GM18526 (cell line): ENCODE results near the gene FXYD7.

Experiments used
- POLR2A ChIP-seq: IDR thresholded peaks from 3 replicates; pipeline ENCODE4 v1.6.1; 2011; ENCODE audit not compliant: insufficient read length; ENCODE audit errors: extremely low read depth

Gene FXYD7

DNA sequence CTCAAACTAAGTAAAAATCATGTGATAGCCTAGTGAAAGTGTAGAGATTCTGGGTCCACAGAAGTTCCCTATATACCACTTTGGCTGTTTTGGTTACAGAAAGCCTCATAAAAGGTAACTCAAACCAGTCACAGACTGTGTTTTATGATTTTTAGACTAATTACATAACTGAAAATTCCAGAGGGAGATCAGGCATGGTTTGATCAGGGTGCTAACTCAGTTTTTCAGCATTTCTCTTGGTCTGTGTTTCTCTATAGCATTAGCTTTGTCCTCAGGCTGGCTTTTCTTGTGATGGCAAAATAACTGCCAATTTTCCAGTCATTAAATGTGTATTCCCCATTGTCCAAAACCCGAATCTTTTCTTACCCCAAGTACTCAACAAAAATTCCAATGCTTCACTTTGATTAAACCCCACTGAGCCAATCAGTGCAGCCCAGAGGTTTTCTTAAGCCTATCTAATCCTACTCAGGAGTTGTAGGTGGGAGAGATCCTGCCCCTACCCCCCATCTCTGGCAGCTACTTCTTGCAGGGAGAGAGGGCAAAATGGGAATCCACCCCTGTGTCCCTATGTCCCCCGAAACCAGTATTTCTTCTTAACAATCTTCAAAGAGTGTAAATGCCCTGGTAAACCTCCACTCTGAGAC, 36.0 kb upstream of the FXYD7 start:
- no peak for TF ChIP-seq POLR2A

- no peak for TF ChIP-seq POLR2A
These were observed 35.5 kb upstream of the FXYD7 start for GRCh38 chr19:35107545-35107944.

GRCh38 chr19:35108730-35109129, 34.3 kb upstream of the FXYD7 start:
- TF ChIP-seq POLR2A = no peak

DNA sequence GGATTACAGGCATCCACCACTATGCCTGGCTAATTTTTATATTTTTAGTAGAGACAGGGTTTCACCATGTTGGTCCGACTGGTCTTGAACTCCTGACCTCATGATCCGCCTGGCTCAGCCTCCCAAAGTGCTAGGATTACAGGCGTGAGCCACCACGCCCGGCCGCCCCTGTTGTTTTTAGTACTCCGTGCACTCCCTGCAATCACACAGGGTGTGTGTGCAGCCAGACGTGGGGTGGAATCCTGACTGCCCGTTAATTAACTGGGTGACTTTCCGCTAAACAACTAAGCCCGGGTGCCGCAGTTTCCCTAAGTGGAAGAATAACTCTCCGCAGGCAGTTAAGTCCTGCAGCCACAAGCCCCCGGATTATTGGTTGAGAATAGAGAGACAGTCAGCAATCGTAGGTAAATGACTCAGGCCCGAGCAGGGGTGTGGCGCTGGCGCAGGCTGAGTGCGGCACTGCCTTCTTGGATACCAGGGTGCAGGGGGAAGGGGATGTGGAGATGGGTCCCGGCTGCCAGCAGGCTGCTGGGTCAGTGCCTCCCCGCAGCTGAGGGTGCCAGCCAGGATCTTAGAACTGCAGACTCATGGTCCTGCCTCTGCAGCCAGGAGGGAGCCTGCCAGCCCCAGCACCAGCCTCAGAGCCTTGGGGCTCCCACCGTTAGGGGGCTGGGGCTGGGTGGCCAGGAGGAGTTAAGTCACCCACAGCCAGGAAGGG, 33.5 kb upstream of the FXYD7 start:
- no peak for TF ChIP-seq POLR2A

DNA sequence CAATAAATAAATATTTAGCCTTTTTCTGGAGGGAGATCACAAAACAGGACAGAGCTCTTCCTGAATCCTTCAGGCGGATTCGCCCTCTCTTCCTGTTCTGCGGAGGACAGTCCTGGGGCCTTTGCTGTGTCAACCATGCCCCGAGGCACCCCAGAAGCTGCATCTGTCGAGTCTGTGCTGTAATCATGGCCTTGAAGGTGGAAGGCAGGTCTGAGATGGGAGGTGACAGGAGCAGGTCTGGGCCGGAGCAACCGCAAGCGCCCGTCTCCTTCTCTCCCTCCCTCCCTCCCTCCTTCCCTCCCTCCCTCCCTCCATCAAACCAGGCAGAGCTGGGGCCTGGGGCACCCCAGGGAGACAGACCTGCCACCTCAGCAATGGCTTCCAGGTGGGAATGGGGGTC, 32.1 kb upstream of the FXYD7 start:
- TF ChIP-seq POLR2A = no peak

- TF ChIP-seq POLR2A = no peak
These were observed 29.9 kb upstream of the FXYD7 start for GRCh38 chr19:35112995-35113688.

DNA sequence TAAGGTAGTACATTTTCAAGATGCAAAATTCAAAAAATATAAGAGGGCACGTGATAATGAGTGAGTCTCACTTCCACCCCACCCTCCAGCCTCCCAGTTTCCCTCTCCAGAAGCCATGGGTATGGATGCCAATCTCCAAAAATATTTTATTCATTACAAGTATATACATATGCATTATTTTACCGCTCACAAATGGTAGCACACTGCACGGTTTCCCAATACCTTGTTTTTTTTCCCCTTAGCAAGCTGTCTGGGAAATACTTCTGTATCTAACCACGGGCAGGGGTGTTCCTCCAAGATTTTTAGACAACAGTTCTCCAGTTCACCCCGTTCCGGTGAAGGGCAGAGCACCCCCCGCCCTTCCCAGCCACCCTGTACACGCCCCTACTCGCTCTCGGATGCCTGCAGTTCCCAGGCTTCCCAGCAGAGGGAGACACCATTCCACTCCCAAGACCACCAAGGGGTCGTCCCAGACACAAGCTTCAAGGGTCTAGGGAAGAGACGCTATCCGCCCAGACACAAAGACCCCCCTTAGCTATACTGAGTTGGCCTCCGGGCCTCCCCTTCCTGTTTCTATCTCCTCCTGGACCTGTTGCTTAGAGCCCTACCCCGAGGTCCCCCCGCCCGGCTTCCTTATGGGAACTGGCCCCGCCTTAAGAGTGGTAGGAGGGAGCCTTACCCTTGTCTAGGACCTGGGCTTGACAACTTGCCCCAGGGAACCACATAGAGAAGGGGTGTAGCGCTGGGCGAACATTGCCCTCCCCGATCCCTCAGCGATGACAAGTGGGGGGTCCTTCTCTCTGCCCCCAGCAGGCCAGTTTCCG, 28.5 kb upstream of the FXYD7 start:
- TF ChIP-seq POLR2A = no peak

DNA sequence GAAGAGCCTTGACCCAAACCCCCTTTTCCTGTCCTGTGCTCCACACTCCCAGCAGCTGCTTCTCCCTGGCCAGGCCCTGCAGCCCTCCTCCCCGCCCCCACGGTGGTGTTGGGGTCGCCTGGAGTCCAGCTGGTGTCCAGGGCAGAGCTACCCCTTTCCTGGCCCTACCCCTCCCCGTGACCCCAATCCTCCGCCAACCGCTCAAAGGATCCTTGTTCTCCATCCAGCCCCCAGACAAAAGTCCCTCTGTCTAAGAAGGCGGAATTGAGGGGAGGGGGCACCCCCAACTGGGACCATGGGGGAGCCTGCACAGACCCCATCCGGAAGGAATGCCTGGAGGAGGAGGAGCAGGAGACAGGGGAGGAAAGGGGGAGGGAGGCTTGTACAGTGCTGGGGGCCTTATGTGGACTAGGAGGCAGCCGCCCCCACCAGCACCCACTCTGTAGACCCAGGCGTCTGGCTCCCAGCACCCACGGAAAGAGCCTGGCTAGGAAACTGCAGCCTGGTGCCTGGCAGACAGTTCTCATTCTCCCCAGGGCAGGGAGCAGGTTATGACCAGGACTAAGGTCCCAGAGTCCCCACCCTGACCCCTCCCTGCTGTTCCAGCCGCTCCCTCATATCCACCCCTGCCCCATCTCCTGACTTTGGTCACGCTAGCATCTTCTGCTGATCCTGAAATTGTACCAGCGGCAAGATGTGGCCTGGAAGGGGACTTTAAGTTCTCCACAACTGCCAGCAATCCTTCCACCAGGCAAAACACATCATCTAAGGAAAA, 27.7 kb upstream of the FXYD7 start, which contains the start of gene FXYD3:
Gene FXYD3 (plus strand): TSS at position 647 of the 775 bp plus-strand sequence. CDS start 3,554 bp downstream, outside the sequence.
- TF ChIP-seq POLR2A = no peak

GRCh38 chr19:35116072-35116801, 26.8 kb upstream of the FXYD7 start:
- no peak for TF ChIP-seq POLR2A

GRCh38 chr19:35117116-35117515, 25.9 kb upstream of the FXYD7 start:
- no peak for TF ChIP-seq POLR2A

DNA sequence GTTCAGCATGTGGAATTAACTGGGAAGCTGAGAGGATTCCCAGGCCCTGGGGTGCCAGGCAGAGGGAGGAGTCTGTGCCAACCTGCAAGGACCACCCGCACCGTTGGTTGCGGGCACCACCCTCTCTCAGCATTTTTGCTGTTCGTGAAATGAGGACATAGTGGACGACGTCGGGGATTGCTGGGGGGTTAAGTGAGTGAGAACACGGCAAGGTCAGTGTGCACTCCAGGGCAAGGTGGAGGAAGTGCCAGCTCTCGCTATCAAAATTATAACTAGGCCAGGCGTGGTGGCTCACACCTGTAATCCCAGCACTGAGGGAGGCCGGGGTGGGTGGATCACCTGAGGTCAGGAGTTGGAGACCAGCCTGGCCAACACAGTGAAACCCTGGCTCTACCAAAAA, 25.3 kb upstream of the FXYD7 start:
- no peak for TF ChIP-seq POLR2A

DNA sequence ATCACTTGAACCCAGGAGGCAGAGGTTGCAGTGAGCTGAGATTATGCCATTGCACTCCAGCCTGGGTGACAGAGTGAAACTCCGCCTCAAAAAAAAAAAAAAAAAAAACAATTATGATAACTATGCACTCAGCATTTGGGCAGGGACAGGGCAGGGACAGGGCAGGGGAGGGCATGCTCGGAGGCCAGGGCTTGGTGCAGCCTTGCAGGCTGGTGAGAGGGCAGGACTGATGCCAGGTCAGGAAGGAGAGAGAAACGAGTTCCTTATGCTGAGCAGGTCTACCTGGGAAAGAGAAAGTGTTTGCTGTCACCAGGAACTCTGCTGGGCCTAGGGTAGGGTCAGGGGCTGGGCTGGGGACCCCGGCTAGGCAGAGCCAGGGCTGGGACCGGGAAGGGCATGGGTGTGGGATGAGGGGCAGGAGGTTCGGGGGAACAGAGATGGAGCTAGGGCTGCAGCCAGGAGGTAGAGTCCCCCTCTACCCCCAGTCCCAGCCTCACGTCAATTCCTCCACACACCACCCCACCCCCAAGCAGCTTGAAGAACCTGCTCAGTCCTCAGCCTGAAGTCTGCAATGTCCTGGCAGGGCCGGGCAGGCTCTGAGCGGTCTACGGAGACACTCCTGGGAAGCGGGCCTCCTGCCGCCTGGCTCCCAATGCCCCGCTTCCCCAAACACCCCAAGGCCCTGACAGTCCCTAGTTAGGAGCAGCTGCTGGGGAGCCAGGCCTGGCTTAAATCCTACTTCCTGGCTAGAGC, 24.6 kb upstream of the FXYD7 start:
- no peak for TF ChIP-seq POLR2A

- no peak for TF ChIP-seq POLR2A
These were observed 24.0 kb upstream of the FXYD7 start for GRCh38 chr19:35119091-35119490.

DNA sequence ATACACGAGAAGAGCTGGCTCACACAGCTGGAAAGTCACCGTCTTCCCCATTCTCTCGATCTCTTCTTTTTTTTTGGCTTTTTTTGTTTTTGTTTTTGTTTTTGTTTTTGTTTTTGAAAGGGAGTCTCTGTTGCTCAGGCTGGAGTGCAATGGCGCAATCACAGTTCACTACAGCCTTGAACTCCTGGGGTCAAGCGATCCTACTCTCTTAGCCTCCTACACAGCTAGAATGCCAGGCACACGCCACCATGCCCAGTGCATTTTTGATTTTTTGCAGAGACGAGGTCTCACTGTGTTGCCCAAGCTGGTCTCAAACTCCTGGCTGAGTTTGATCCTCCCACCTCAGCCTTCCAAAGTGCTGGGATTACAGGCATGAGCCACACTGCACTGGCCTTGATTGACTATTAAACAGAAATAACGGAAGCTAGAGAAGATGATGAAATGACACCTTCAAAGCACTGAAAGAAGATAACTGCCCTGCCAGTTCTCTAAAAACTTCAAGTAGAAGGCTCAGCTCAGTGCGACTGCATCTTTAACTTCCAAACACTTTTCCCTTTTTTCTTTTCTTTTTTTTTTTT, 23.4 kb upstream of the FXYD7 start:
- no peak for TF ChIP-seq POLR2A
